ENCODE measurements around the gene SETD2.

The SETD2 gene

GRCh38 chr3:46994801-46995731 is 168.8 kb downstream of the SETD2 start:
- no peak for DNase-seq

- no peak for DNase-seq
These were observed 169.9 kb downstream of the SETD2 start for GRCh38 chr3:46993986-46994385.

GRCh38 chr3:46993292-46993691 is 170.6 kb downstream of the SETD2 start:
- no peak for DNase-seq

GRCh38 chr3:46992231-46992630 is 171.7 kb downstream of the SETD2 start:
- no peak for DNase-seq

- no peak for DNase-seq
These were observed 172.3 kb downstream of the SETD2 start for GRCh38 chr3:46991406-46992165.

GRCh38 chr3:46990573-46991374 is 173.1 kb downstream of the SETD2 start:
- DNase-seq, result no peak

- no peak for DNase-seq
These were observed 174.6 kb downstream of the SETD2 start for GRCh38 chr3:46989146-46989810.

- DNase-seq, result no peak
These were observed 175.3 kb downstream of the SETD2 start for GRCh38 chr3:46988616-46989015.

- DNase-seq, result peak; percentile 92
These were observed 176.0 kb downstream of the SETD2 start for GRCh38 chr3:46987743-46988401.

GRCh38 chr3:46987319-46987742 is 176.6 kb downstream of the SETD2 start:
- DNase-seq, result no peak

GRCh38 chr3:46986782-46987310 is 177.1 kb downstream of the SETD2 start:
- no peak for DNase-seq

- no peak for DNase-seq
These were observed 177.7 kb downstream of the SETD2 start for GRCh38 chr3:46986055-46986730.

GRCh38 chr3:46985588-46985987 is 178.3 kb downstream of the SETD2 start:
- DNase-seq, result no peak

GRCh38 chr3:46984591-46985459 is 179.1 kb downstream of the SETD2 start:
- DNase-seq, result no peak

- DNase-seq, result no peak
These were observed 181.4 kb downstream of the SETD2 start for GRCh38 chr3:46982546-46982945.

GRCh38 chr3:46981932-46982471 is 181.9 kb downstream of the SETD2 start:
- DNase-seq, result no peak

GRCh38 chr3:46979958-46980497 is 183.9 kb downstream of the SETD2 start:
- DNase-seq, result no peak

- peak; percentile 99 for DNase-seq
These were observed 184.6 kb downstream of the SETD2 start, which contains the start of gene NBEAL2 for GRCh38 chr3:46978985-46979944. Gene NBEAL2 (plus strand): TSS chr3:46979666. CDS start chr3:46979862, 196 bp downstream.

Data from stimulated activated CD4-positive, alpha-beta T cell treated with anti-CD3 and anti-CD28 coated beads, Interleukin-15, amount 100 ng/mL, for 24 hours (primary cell).